OCI-LY3 (cell line): Measurements from ENCODE around the gene FCN2.

ENCODE experiments used
- EZH2phosphoT487 ChIP-seq: fragments of 200-600 bp; shearing (Covaris generic); IDR thresholded peaks from 2 replicates; pipeline ENCODE4 v1.6.1; 2018; ENCODE audit warnings: antibody characterized with exemption, mixed run types, low read depth
- TF ChIP-seq, protein P1 (sequence below): fragments of 200-600, 300-600 bp; sonication (generic); IDR thresholded peaks from 2 replicates; pipeline ENCODE4 v1.5.1; 2014; ENCODE audit warnings: antibody characterized with exemption, low read length, low read depth

- TF ChIP-seq, protein P1, sequence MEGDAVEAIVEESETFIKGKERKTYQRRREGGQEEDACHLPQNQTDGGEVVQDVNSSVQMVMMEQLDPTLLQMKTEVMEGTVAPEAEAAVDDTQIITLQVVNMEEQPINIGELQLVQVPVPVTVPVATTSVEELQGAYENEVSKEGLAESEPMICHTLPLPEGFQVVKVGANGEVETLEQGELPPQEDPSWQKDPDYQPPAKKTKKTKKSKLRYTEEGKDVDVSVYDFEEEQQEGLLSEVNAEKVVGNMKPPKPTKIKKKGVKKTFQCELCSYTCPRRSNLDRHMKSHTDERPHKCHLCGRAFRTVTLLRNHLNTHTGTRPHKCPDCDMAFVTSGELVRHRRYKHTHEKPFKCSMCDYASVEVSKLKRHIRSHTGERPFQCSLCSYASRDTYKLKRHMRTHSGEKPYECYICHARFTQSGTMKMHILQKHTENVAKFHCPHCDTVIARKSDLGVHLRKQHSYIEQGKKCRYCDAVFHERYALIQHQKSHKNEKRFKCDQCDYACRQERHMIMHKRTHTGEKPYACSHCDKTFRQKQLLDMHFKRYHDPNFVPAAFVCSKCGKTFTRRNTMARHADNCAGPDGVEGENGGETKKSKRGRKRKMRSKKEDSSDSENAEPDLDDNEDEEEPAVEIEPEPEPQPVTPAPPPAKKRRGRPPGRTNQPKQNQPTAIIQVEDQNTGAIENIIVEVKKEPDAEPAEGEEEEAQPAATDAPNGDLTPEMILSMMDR, result no peak
- TF ChIP-seq EZH2phosphoT487, result no peak
Observed at GRCh38 chr9:134836406-134836970, 44.1 kb upstream of the FCN2 start.
